CD4-positive, alpha-beta memory T cell (primary cell): ENCODE measurements around the gene JAKMIP1. TPM values are rescaled to one million over a fixed set of nuclear protein-coding genes. Genes with fewer than 3 reads are reported as not detected.

ENCODE experiments used
- CTCF ChIA-PET: fragments of 350-600 bp; sonication (Branson Sonifier 250); formaldehyde crosslinking; loops from one replicate; lab custom pipeline; 2021; ENCODE audit warnings: inconsistent platforms; ENCODE audit not compliant: partially characterized antibody; lab: Charles Lee
- POLR2A ChIA-PET: fragments of 350-600 bp; sonication (Branson Sonifier 250); formaldehyde crosslinking; loops from one replicate; lab custom pipeline; 2021; ENCODE audit not compliant: partially characterized antibody; lab: Charles Lee
- DNase-seq, 5 donors: peaks; one replicate each; pipeline versions ENCODE4 v3.0.0 to v3.0.0-alpha.2; 2020 to 2022; ENCODE audit warnings: mixed read lengths in 1 of 5
- H3K27ac ChIP-seq: one replicate; pipeline ENCODE4 v1.7.0; 2013; ENCODE audit warnings: low read depth, low read length
- H3K27me3 ChIP-seq: 2 replicates; pipeline ENCODE4 v1.7.0; 2013; ENCODE audit warnings: mild to moderate bottlenecking, low read length, moderate library complexity; ENCODE audit not compliant: insufficient read depth
- H3K36me3 ChIP-seq: 2 replicates; pipeline ENCODE4 v1.7.0; 2013; ENCODE audit warnings: mild to moderate bottlenecking, low read length, moderate library complexity; ENCODE audit not compliant: insufficient read depth
- H3K4me1 ChIP-seq: 2 replicates; pipeline ENCODE4 v1.7.0; 2013; ENCODE audit warnings: mild to moderate bottlenecking, low read length, moderate library complexity; ENCODE audit not compliant: insufficient read depth
- H3K4me3 ChIP-seq, 2 donors: one replicate each; pipeline ENCODE4 v1.7.0; 2013; ENCODE audit warnings: low read length in 2 of 2, mild to moderate bottlenecking in 1 of 2
- H3K9me3 ChIP-seq, 2 donors: one replicate each; pipeline ENCODE4 v1.7.0; 2013; ENCODE audit warnings: low read length in 2 of 2, control low read depth in 1 of 2; ENCODE audit not compliant: control insufficient read depth in 1 of 2
- H3K27ac Mint-ChIP-seq, 7 donors: one replicate each; pipeline ENCODE4 v1.8.0; 2020 to 2021; ENCODE audit warnings: mixed read lengths in 7 of 7, mild to moderate bottlenecking in 6 of 7, inconsistent platforms in 3 of 7, moderate library complexity in 3 of 7
- H3K27me3 Mint-ChIP-seq, 2 donors: one replicate each; pipeline ENCODE4 v1.8.0; 2020 to 2021; ENCODE audit warnings: mixed read lengths in 2 of 2
- H3K36me3 Mint-ChIP-seq, 2 donors: one replicate each; pipeline ENCODE4 v1.8.0; 2020 to 2021; ENCODE audit warnings: mixed read lengths in 2 of 2, inconsistent platforms in 1 of 2, mild to moderate bottlenecking in 1 of 2
- H3K4me1 Mint-ChIP-seq, 4 donors: one replicate each; pipeline ENCODE4 v1.8.0; 2020 to 2021; ENCODE audit warnings: mixed read lengths in 4 of 4, mild to moderate bottlenecking in 1 of 4
- H3K4me3 Mint-ChIP-seq, 8 donors: one replicate each; pipeline ENCODE4 v1.8.0; 2020 to 2021; ENCODE audit warnings: mixed read lengths in 8 of 8, mild to moderate bottlenecking in 7 of 8, moderate library complexity in 6 of 8, inconsistent platforms in 3 of 8
- H3K9me3 Mint-ChIP-seq, 8 donors: one replicate each; pipeline ENCODE4 v1.8.0; 2020 to 2021; ENCODE audit warnings: mixed read lengths in 8 of 8, mild to moderate bottlenecking in 5 of 8, inconsistent platforms in 3 of 8, moderate library complexity in 1 of 8
- intact Hi-C: fragments of 100-400 bp; cut with micrococcal nuclease; formaldehyde crosslinking; loops from one replicate; pipeline ENCODE4 v1.15.1; 2023
- polyA plus RNA-seq, 2 donors: library from polyadenylated mRNA; unstranded; fragments of 300-500 nt; fragmentation: Illumina TruSeq; gene quantifications; one replicate each; pipeline ENCODE4 v1.2.3, GENCODE V29; 2021
- total RNA-seq, 2 experiments: library from RNA; stranded (reverse); gene quantifications; one replicate each; pipeline ENCODE4 v1.2.3, GENCODE V29; 2021

The JAKMIP1 gene
- total and polyA plus RNA-seq, 4 experiments from 2014 or later: 2.5 to 11.5 (median 3.3) TPM

DNA sequence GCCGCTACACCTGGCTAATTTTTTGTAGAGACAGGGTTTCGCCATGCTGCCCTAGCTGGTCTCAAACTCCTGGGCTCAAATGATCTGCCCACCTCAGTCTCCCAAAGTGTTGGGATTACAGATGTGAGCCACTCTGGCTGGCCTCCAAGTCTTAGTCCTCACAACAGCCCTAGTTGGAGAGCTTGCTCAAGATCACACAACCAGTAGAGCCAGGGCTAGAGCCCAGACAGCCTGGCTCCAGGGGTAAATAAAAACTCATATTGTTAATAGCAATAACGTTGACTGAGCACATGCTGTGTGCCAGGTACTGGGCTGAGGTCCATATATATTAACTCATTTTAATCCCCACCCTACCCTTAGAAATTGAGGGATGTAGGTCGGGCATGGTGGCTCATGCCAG lies 7.3 kb upstream of the JAKMIP1 start:
- Histone ChIP-seq H3K27ac (no peak overlapping the region), H3K4me1 (no peaks in the 10 kb centered on the region), H3K9me3 (no peaks in the 10 kb centered on the region), H3K36me3 (no peaks in the 10 kb centered on the region), H3K4me3 (no peak overlapping the region), H3K27me3 (no peaks in the 10 kb centered on the region)
- no peaks in the 10 kb centered on the region for H3K36me3 Mint-ChIP-seq
- POLR2A ChIA-PET: no interaction called here
- H3K27ac Mint-ChIP-seq: no peak overlapping the region
- no peaks in the 10 kb centered on the region for H3K27me3 Mint-ChIP-seq
- CTCF ChIA-PET: no interaction called here
- H3K4me1 Mint-ChIP-seq: no peaks in the 10 kb centered on the region
- H3K9me3 Mint-ChIP-seq: peaks cover 0 to 1% (median 0%) of the 10 kb centered on the region in 8 donors
- no peak overlapping the region for H3K4me3 Mint-ChIP-seq
- no peak for DNase-seq
- intact Hi-C loops: no loop called here

DNA sequence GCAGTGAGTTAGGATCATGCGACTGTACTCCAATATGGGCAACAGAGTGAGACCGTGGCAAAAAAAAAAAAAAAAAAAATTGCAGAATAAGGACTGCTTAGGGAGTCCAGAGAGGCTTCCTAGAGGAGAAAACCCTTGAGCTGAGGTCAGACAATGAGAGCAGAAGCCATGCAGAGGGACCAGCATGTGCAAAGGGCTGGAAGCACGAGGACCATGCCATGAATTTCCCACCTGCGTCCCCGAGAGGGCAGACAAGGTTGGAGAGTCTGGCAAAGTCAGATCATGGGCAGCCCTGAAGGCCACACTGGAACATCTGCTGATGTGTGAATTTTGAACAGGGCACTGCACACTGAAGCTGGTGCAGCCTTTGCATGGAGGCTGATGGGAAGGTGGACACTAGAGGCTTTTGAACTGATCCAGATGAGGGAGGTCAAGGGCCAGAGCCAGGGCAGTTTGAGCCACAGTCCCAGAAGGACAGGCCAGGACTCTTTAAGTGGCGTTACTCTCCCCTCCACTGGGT lies 6.5 kb upstream of the JAKMIP1 start:
- Histone ChIP-seq H3K9me3 (no peaks in the 10 kb centered on the region), H3K27ac (no peak overlapping the region), H3K4me1 (no peaks in the 10 kb centered on the region), H3K36me3 (no peaks in the 10 kb centered on the region), H3K4me3 (no peak overlapping the region), H3K27me3 (no peaks in the 10 kb centered on the region)
- Mint-ChIP-seq H3K4me1 (peaks cover 0 to under 1% (median 0%) of the 10 kb centered on the region in 4 donors), H3K27ac (no peak overlapping the region), H3K27me3 (no peaks in the 10 kb centered on the region), H3K36me3 (no peaks in the 10 kb centered on the region), H3K9me3 (peaks cover 0 to 1% (median 0%) of the 10 kb centered on the region in 8 donors), H3K4me3 (no peak overlapping the region)
- POLR2A ChIA-PET: interaction anchor here (0.6 kb wide), 1 partner anchor 27 kb away, joined by 3 read pairs; no protein-coding TSS in a partner anchor
- CTCF ChIA-PET: interaction anchor here (1.0 kb wide), 1 partner anchor 14 kb away, joined by 4 read pairs; no protein-coding TSS in a partner anchor
- DNase-seq: no peak
- intact Hi-C loops: no loop called here

DNA sequence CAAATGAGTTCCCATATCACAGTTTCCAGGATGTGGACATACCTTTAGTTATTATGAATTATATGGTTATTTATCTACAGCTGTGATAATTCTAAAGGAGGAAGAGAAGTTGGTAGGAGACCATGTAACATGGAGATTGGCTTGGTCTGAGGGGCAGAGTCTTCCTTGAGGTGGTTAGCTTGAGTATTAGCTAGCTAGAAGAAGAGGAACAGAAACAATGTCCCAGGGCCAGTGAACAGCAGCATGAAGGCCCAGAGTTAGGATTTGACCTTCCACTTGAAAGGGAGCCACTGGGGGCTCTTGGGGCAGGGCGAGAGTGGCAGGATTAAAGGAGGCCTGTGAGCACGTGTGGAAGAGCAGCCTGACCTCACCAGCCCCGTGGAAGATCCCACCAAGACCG lies 5.6 kb upstream of the JAKMIP1 start:
- Mint-ChIP-seq H3K9me3 (peaks cover 0 to 5% (median 2%) of the 10 kb centered on the region in 8 donors), H3K27ac (peak overlapping the region in 1 of 7 donors; percentile 24), H3K27me3 (peaks cover 0 to 2% of the 10 kb centered on the region in 2 donors), H3K4me1 (peaks cover 4 to 9% (median 7%) of the 10 kb centered on the region in 4 donors), H3K4me3 (no peak overlapping the region), H3K36me3 (peaks cover 0 to 1% of the 10 kb centered on the region in 2 donors)
- intact Hi-C loops: no loop called here
- POLR2A ChIA-PET: no interaction called here
- Histone ChIP-seq H3K4me3 (no peak overlapping the region), H3K9me3 (no peaks in the 10 kb centered on the region), H3K36me3 (no peaks in the 10 kb centered on the region), H3K27ac (no peak overlapping the region), H3K4me1 (peaks cover 8% of the 10 kb centered on the region), H3K27me3 (no peaks in the 10 kb centered on the region)
- no peak for DNase-seq
- CTCF ChIA-PET: interaction anchor here (1.0 to 1.6 kb wide), 2 partner anchors 15 to 71 kb away, joined by 4 to 6 read pairs; no protein-coding TSS in a partner anchor

DNA sequence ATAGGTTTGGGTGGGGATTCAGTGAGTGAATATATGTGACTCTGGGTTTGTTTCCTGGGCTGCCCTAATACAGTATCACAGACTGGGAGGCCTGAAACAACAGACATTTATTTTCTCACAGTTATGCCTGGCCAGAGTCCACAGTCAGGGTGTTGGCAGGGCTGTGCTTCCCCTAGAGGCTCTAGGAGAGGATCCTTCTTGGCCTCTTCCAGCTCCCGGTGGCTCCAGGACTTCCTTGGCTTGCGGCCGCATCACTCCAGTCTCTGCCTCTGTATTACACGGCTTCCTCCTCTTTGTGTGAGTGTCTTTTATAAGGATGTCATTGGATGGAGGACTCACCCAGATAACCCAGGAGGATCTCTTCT lies 5.2 kb upstream of the JAKMIP1 start:
- Mint-ChIP-seq H3K9me3 (peaks cover 0 to 5% (median 2%) of the 10 kb centered on the region in 8 donors), H3K4me3 (no peak overlapping the region), H3K4me1 (peaks cover 4 to 11% (median 8%) of the 10 kb centered on the region in 4 donors), H3K27me3 (peaks cover 0 to 2% of the 10 kb centered on the region in 2 donors), H3K36me3 (peaks cover 0 to 1% of the 10 kb centered on the region in 2 donors), H3K27ac (no peak overlapping the region)
- no peak overlapping the region for H3K27ac ChIP-seq
- no peaks in the 10 kb centered on the region for H3K36me3 ChIP-seq
- intact Hi-C loops: no loop called here
- POLR2A ChIA-PET: no interaction called here
- H3K4me3 ChIP-seq: no peak overlapping the region
- no peak for DNase-seq
- H3K4me1 ChIP-seq: peaks cover 11% of the 10 kb centered on the region
- H3K27me3 ChIP-seq: no peaks in the 10 kb centered on the region
- CTCF ChIA-PET: interaction anchor here (1.2 to 1.6 kb wide), 2 partner anchors 45 to 71 kb away, joined by 5 to 6 read pairs; no protein-coding TSS in a partner anchor
- H3K9me3 ChIP-seq: no peaks in the 10 kb centered on the region

DNA sequence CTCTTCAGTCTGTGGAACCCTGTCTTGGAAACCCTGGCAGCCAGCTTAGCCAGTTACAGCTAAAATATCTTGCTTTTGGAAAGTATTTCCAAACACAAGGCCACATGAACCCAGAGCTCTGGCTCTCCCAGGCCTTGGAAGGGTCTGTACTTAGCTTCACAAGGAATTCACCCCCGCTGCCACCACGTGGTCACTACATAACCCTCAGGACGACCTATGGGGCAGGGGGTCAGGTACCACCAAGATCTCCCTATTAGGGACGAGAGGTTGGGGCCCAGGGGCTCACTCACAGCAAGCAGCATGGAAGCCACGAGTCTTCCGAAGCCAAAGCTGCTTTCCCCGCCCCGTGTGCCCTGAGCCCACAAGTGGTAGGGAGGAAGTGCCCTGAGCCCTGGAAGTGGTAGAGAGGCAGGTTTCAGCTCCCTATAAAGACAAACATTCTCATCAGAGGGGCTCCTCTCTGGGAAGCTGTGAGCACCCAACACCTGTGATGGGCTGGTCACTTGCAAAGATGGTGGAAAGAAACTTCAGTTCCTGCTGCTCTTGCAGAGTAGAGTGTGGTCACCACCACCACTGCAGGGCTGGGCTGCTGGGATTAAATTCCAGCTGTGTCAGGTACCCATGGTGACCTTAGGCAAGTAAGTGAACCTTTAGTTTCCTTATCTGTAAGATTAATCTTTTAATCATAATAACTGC lies 4.7 kb upstream of the JAKMIP1 start:
- H3K36me3 Mint-ChIP-seq: peaks cover 0 to 1% of the 10 kb centered on the region in 2 donors
- Histone ChIP-seq H3K4me1 (peaks cover 11% of the 10 kb centered on the region), H3K36me3 (no peaks in the 10 kb centered on the region), H3K4me3 (no peak overlapping the region), H3K9me3 (no peaks in the 10 kb centered on the region), H3K27ac (no peak overlapping the region), H3K27me3 (no peaks in the 10 kb centered on the region)
- POLR2A ChIA-PET: no interaction called here
- H3K27ac Mint-ChIP-seq: no peak overlapping the region
- intact Hi-C loops: no loop called here
- CTCF ChIA-PET: interaction anchor here (1.2 to 1.6 kb wide), 2 partner anchors 46 to 70 kb away, joined by 5 to 6 read pairs; no protein-coding TSS in a partner anchor
- no peak for DNase-seq
- H3K4me3 Mint-ChIP-seq: no peak overlapping the region
- H3K27me3 Mint-ChIP-seq: peaks cover 0 to 2% of the 10 kb centered on the region in 2 donors
- H3K4me1 Mint-ChIP-seq: peaks cover 4 to 11% (median 8%) of the 10 kb centered on the region in 4 donors
- H3K9me3 Mint-ChIP-seq: peaks cover 0 to 5% (median 2%) of the 10 kb centered on the region in 8 donors

DNA sequence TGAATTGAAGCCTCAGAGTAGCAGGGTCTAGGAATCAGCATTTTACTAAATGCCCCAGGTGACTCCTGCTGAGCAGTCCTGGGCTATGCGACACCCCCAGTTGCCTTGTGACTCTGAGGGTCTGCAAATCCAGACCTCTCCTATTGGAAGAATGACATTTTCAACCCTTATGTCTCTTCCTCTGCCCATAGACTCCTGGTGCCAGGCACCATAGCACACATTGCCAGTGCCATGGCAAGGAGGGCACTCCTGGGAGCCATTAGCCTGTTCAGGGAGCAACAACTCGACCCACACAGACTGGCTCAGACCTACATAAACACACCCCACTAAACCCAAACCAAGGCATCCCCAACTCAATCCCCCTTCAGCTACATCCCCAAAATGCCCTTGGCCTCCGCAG lies 3.7 kb upstream of the JAKMIP1 start:
- H3K27me3 ChIP-seq: no peaks in the 10 kb centered on the region
- CTCF ChIA-PET: interaction anchor here (1.2 to 1.6 kb wide), 2 partner anchors 47 to 69 kb away, joined by 5 to 6 read pairs; no protein-coding TSS in a partner anchor
- peaks cover 14% of the 10 kb centered on the region for H3K4me1 ChIP-seq
- DNase-seq: no peak
- no peak overlapping the region for H3K27ac ChIP-seq
- Mint-ChIP-seq H3K4me3 (no peak overlapping the region), H3K27ac (no peak overlapping the region), H3K9me3 (peaks cover 0 to 5% (median 2%) of the 10 kb centered on the region in 8 donors), H3K4me1 (peaks cover 4 to 13% (median 9%) of the 10 kb centered on the region in 4 donors), H3K27me3 (peaks cover 0 to 2% of the 10 kb centered on the region in 2 donors), H3K36me3 (peaks cover 0 to 2% of the 10 kb centered on the region in 2 donors)
- H3K4me3 ChIP-seq: no peak overlapping the region
- no peaks in the 10 kb centered on the region for H3K36me3 ChIP-seq
- H3K9me3 ChIP-seq: no peaks in the 10 kb centered on the region
- intact Hi-C loops: no loop called here
- POLR2A ChIA-PET: no interaction called here

DNA sequence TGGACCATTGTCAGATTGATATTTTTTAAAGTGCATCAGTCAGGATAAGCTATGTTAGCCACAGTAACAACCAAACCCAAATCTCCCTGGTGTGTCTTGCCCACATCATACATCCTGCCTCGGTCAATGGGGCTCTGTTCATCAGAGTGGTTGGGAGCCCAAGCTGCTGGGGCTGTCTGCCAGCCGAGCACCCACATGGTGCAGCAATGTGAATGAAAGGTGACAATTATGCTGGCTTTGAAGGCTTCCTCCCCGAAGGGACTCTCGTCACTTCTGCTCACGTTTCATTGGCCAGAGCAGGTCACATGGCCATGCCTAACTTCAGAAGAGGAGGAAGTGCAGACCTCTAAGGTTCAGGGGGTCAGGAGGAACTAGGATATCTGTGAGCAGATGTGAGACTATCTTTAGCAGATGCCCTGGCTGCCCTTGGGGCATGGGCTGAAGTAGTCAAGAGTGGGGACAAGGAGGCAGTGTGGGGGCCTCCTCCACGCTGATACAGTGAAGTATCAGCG lies 1.3 kb upstream of the JAKMIP1 start:
- Mint-ChIP-seq H3K4me3 (peak overlapping the region; percentile 71 to 87 (median 80)), H3K4me1 (peaks cover 16 to 34% (median 22%) of the 10 kb centered on the region in 4 donors), H3K9me3 (peaks cover 0 to 5% (median 2%) of the 10 kb centered on the region in 8 donors), H3K27ac (peak overlapping the region in 5 of 7 donors; percentile 53 to 90 (median 68)), H3K36me3 (peaks cover 0 to 5% of the 10 kb centered on the region in 2 donors), H3K27me3 (peaks cover 2% of the 10 kb centered on the region in 2 donors)
- peak in 3 of 5 donors; percentile 16 to 48 (median 19) for DNase-seq
- H3K4me3 ChIP-seq: no peak overlapping the region
- H3K36me3 ChIP-seq: no peaks in the 10 kb centered on the region
- H3K9me3 ChIP-seq: no peaks in the 10 kb centered on the region
- ChIA-PET CTCF (interaction anchor here (1.2 kb wide), 1 partner anchor 19 kb away, joined by 3 read pairs; no protein-coding TSS in a partner anchor), POLR2A (interaction anchor here (1.0 to 4.9 kb wide), 4 partner anchors 20 to 68 kb away, joined by 5 to 71 read pairs (median 6); partner anchors contain the start of gene WFS1)
- H3K27me3 ChIP-seq: no peaks in the 10 kb centered on the region
- peaks cover 36% of the 10 kb centered on the region for H3K4me1 ChIP-seq
- intact Hi-C loops: loop anchor here (1.0 kb wide), 1 partner anchor 67 kb away; no protein-coding TSS in a partner anchor
- no peak overlapping the region for H3K27ac ChIP-seq
